ENCODE results near the gene PITPNM3.
"Not testable (repeated sequence)": the region's sequence is repeated elsewhere in the genome, so short reads cannot be mapped to it uniquely, and the experiment has no call there.

The PITPNM3 gene

GRCh38 chr17:6556121-6557039, at the start of gene PITPNM3:
Gene PITPNM3 (minus strand): TSS chr17:6556555. CDS start chr17:6556406, 149 bp downstream.
- DNase-seq = no peak

DNA sequence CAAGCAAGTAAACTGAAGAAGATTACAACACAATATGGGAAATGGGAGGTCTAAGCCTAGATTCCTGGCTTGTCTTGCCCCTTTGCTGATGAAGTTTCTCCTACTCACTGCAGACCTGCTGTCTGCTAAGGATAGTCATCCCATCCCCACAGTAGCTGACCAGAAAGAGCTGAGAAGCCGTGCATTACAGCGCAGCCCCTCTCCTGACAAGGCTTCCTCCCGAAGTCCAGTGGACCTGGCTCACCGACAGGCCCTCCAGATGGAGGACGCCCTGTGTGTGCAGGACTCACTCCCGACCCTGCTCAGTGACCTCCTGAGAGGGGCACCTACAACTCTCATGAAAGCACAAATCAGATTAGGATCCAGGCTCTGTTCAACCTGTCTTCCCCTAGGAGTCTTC, 48.8 kb upstream of the PITPNM3 start:
- DNase-seq = no peak

GRCh38 chr17:6603744-6604325, 47.5 kb upstream of the PITPNM3 start:
- no peak for DNase-seq

DNA sequence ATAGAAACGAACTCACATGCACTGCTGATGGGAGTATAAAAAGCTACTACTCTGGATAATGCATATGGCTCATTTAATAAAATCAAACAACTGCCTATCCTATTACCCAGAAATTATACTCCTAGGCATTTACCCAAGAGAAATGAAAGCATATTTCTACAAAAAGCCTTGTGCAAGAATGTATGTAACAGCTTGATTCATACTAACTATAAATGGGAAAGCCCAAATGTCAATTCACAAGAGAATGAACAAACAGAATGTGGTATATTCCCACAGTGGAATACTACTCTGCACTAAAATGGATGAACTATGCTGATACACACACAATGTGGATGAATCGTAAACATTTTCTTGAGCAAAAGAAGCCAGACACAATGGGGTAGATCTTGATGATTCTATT, 45.8 kb upstream of the PITPNM3 start:
- DNase-seq = no peak

GRCh38 chr17:6599364-6599763, 43.0 kb upstream of the PITPNM3 start:
- no peak for DNase-seq

DNA sequence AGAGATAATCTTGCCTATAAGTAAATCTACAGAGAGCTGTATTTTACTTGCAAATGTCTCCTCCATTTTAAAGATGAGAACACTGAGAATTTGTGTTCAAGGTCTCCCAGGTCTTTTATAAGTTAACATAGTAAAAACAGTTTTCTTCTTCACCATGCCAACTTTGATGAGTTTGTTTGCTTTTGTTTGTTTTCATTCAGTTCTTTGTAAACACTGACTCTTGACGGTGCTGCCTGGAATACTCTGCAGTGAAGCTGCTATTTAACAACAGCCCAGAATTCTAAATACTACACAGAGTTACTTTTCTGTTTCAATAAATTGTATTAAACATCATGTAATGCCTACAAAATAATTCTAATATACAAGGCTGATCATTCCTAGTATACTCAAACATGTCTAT, 41.4 kb upstream of the PITPNM3 start:
- no peak for DNase-seq

DNA sequence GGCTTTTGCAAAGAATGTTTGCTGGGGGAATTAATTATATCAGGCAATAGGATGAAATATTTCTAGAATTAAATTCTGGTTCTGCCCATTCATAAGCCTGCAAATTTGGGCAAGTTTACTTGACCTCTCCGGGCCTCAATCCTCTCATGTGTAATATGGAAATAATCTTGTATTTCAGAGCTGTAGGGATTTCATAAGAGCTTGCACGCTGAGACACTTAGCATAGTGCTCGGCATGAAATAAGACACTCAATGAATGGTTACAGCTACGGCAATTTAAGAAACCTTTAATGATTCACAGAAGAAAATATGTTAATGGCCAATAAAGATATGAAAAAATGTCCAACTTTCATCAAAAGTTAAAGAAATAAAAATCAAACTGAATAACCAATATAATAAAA, 40.6 kb upstream of the PITPNM3 start:
- no peak for DNase-seq

- no peak for DNase-seq
These were observed 40.2 kb upstream of the PITPNM3 start for GRCh38 chr17:6596511-6596910.

DNA sequence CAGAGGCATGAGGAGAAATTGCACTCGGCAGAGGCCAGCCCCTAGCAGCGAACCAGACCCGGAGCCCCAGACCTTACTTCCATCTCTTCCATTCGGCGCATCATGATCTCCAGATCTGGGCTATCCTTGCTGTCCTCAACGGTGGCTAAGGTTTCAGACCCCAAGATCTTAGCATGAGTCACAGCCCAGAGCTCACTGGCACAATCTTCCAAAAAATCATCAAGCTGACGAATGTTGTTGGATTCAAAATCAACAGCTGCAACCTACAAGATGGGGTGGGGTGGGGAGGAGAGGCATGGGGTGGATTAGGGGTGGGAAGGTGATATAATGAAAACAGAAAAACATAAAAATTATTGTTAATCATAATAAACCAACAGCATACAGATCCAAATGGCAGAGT, 39.7 kb upstream of the PITPNM3 start:
- no peak for DNase-seq

GRCh38 chr17:6593371-6593770, 37.0 kb upstream of the PITPNM3 start:
- not testable (repeated sequence) for DNase-seq

DNA sequence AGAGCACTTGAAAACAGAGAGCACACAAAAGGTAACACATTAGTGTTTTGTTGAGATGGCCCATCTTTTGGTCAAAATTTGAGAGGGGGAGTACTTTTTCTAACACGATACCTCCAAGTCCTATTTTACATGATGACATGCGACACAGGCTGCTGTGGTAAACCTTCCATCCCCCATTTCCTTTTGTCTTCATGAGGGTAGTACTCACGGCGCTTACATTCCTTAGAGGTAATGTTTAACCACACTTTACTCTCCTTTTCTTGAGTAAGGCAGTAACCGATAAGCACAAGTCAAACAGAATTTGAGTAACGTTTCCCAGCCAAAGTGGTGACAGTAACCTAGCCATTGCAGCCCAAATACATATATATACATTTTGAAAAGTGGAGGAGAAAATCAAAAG, 35.8 kb upstream of the PITPNM3 start:
- DNase-seq = no peak

DNA sequence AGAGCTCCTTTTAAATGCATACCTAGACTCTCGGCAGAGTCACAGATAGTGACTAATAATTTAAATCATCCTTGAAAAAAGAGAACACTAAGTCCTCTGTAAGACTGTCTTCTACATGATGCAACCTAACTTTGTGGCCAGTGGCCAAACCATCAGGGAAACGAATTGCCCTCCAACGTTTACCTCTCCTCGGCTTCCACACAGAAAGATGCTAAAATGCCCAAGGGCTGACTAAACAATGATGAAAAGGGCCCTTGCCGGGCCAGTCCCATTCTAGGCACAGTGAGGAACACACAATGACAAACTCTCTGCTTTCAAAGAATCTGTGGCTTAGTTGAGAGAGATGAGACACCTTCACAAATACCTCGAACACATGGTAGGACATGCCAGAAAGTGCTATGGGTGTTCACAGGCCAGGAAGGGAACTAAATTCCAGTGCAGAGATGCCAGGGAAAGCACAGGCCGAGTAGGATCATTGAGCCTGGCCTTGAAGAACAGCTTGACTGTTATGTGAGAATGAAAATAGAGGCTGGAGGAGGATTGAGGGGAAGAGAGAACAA, 35.3 kb upstream of the PITPNM3 start:
- no peak for DNase-seq

- DNase-seq = no peak
These were observed 33.1 kb upstream of the PITPNM3 start for GRCh38 chr17:6589266-6589946.

DNA sequence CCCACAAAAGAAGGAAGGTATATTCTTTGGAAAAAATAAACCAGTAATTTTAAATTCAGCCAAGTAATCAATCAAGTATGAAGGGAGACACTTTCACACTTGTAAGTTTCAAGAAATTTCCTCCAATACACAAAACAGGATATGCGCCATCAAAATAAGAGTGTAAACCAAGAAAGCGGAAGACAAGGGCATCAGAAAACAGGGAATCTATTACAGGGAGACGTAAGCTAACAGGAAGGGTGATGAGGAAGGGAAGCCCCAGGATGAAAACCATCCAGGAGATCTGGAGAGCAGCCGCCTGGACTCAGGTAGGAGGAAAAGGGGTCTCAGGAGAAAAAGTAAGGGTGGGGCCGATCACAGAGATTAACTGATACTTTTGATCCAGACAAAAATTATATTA, 31.8 kb upstream of the PITPNM3 start:
- no peak for DNase-seq

GRCh38 chr17:6587310-6587709, 31.0 kb upstream of the PITPNM3 start:
- no peak for DNase-seq

- DNase-seq = no peak
These were observed 27.1 kb upstream of the PITPNM3 start for GRCh38 chr17:6583411-6583810.

DNA sequence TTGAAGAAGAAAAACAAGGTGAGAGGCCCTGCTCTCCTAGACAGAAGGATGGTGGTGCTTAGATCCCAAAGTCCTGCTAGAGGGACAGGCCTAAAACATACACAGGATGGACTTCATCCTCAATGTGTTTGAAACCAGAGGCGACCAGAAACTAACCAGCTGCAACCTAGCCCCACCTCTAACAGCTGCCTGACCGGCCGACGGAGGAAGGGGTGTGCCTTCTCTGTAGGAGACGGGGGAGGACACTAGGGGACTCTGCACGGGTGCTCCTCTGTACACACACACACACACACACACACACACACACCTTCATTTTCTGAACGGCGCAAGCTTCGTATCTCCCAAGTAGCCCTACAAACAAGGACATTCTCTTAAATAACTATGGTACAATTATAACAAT, 24.3 kb upstream of the PITPNM3 start:
- DNase-seq = no peak

DNA sequence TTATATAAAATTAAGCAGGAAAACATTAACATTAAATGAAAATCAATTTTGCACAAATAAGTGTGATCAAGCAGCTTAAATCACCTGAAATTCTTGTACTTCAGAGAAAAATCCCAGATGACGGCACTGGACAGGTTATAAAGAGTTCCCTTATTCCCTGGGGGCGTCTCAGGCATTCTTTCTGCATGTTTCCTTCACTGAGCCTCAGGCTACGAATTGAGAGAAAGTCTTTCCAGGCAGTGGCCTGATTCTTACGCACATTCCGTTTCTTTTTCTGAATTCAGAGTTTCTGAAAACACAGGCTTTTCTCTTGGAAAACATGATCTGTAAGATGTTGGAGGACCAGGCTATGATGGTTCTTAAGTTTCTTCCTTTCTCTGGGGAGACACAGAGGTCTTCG, 22.1 kb upstream of the PITPNM3 start:
- DNase-seq = no peak

GRCh38 chr17:6577686-6578263, 21.4 kb upstream of the PITPNM3 start:
- no peak for DNase-seq

- no peak for DNase-seq
These were observed 19.9 kb upstream of the PITPNM3 start for GRCh38 chr17:6576038-6576785.

DNA sequence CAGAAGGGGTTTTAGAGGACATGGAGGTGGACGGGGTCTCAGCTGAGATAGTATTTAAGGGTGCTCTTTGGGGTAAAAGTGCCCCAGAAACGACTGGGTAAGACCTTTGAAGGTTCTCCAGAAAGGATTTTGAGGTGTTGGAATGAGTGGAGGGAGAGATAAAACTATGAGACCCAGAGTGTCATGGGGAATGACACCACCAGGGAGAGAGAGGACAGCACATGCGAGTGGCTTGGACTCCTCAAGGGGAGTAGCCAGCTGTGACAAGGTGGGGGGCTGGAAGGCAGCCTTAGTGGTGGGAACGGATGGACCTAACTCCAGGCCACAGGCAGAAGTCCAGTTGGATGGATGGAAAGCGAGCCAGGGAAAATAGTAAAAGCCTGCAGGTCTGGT, 19.2 kb upstream of the PITPNM3 start:
- no peak for DNase-seq

Data from NCI-H2227 treated with DMSO at 0.1 percent for 48 hours (cell line).